Esophagus mucosa (tissue), 1 donor: Measurements from ENCODE around the gene SCAP. TPM values are rescaled to one million over a fixed set of nuclear protein-coding genes. Genes with fewer than 3 reads are reported as not detected.

ENCODE experiments used
- total RNA-seq: library from RNA; stranded (reverse); gene quantifications from one replicate; pipeline ENCODE4 v1.2.4, GENCODE V29; 2023
- donor health status: DM: yes; HTN: yes; CAD: no.

SCAP gene
- total RNA-seq, 1 donor from 2014 or later: 59.8 TPM

Other genes starting within 250 kb of the SCAP start
- gene KIF9, start 193.1 kb downstream of the SCAP start, total RNA-seq: 4.4 TPM
- 24.2 TPM for gene KLHL18, start 193.0 kb downstream of the SCAP start, total RNA-seq
- gene PTPN23, start 94.9 kb downstream of the SCAP start, total RNA-seq: 26.1 TPM
- gene ELP6, start 37.8 kb upstream of the SCAP start, total RNA-seq: 20.9 TPM
- gene CSPG5, start 102.9 kb upstream of the SCAP start, total RNA-seq: 0.48 TPM